ENCODE results near the gene SNHG17. TPM values are rescaled to one million over a fixed set of nuclear protein-coding genes. Genes with fewer than 3 reads are reported as not detected.

SNHG17 gene
- total and polyA plus RNA-seq, 9 of the 15 experiments (the other 6 are each of a cell fraction or from before 2014, with no cell fraction given), result 29.8 to 106 (median 57.7) TPM

GRCh38 chr20:38446441-38447209, 11.5 kb upstream of the SNHG17 start (continued):
- peak; percentile 46 for TF ChIP-seq TEAD4 (IDR thresholded peaks at IDR 0.05; ENCODE audit: low read length)
- TF ChIP-seq TEAD4 (CRISPR knock-in tag; IDR thresholded peaks at IDR 0.05; ENCODE audit: borderline replicate concordance), result no peak
- no peak for TF ChIP-seq SETDB1 (IDR thresholded peaks at IDR 0.05; ENCODE audit: low read length)
- no peak for TF ChIP-seq ZNF347 (CRISPR knock-in tag; IDR thresholded peaks at IDR 0.05; ENCODE audit: low read depth)
- no peak for TF ChIP-seq HDAC3 (IDR thresholded peaks at IDR 0.05; ENCODE audit: borderline replicate concordance, partially characterized antibody)
- no peak; the same call in 1 of the 2 replicates for TF ChIP-seq TGIF2 (CRISPR knock-in tag; IDR thresholded peaks at IDR 0.05)
- TF ChIP-seq NR0B1 (IDR thresholded peaks at IDR 0.05; ENCODE audit: partially characterized antibody), result no peak
- no peak for TF ChIP-seq DNMT1 (IDR thresholded peaks at IDR 0.05)
- TF ChIP-seq ELK3 (CRISPR knock-in tag; IDR thresholded peaks at IDR 0.05), result no peak
- no peak for TF ChIP-seq EZH2 (IDR thresholded peaks at IDR 0.05; ENCODE audit: borderline replicate concordance, low read depth, low read length)
- TF ChIP-seq PREB (CRISPR knock-in tag; IDR thresholded peaks at IDR 0.05), result 0 out of 2 replicates have a peak, but pooled peaks have one; percentile 58
- TF ChIP-seq ZSCAN32 (CRISPR knock-in tag; IDR thresholded peaks at IDR 0.05), result no peak; the same call in 1 of the 2 replicates
- TF ChIP-seq SRSF9 (IDR thresholded peaks at IDR 0.05; ENCODE audit: borderline replicate concordance, low read depth, low read length), result no peak
- no peak for TF ChIP-seq PRPF4 (IDR thresholded peaks at IDR 0.05; ENCODE audit: insufficient read depth, low read depth, low read length, poor library complexity, severe bottlenecking)
- TF ChIP-seq ZNF699 (CRISPR knock-in tag; IDR thresholded peaks at IDR 0.05; ENCODE audit: insufficient replicate concordance), result no peak
- 0 out of 2 replicates have a peak, but pooled peaks have one; percentile 66 for TF ChIP-seq SREBF2 (CRISPR knock-in tag; IDR thresholded peaks at IDR 0.05)
- no peak for TF ChIP-seq RFX7 (CRISPR knock-in tag; IDR thresholded peaks at IDR 0.05)
- TF ChIP-seq ZNF830 (CRISPR knock-in tag; IDR thresholded peaks at IDR 0.05), result 0 out of 2 replicates have a peak, but pooled peaks have one; percentile 29
- TF ChIP-seq EP300 (IDR thresholded peaks at IDR 0.05; ENCODE audit: low read length), result peak; percentile 36; the same call in 1 of the 2 replicates
- TF ChIP-seq TFE3 (CRISPR knock-in tag; IDR thresholded peaks at IDR 0.05), result no peak
- 0 out of 2 replicates have a peak, but pooled peaks have one; percentile 59 for TF ChIP-seq CC2D1A (IDR thresholded peaks at IDR 0.05)
- no peak for TF ChIP-seq BRCA1 (IDR thresholded peaks at IDR 0.05)
- TF ChIP-seq BRCA1 (CRISPR knock-in tag; IDR thresholded peaks at IDR 0.05), result no peak
- TF ChIP-seq ILF3 (IDR thresholded peaks at IDR 0.05; ENCODE audit: borderline replicate concordance), result no peak
- TF ChIP-seq STAT5A (IDR thresholded peaks at IDR 0.05; ENCODE audit: borderline replicate concordance, low read length), result no peak; the same call in 1 of the 2 replicates

Measured in K562 (cell line).